A673 (cell line): ENCODE data around the gene GRAMD1B.

ENCODE experiments used
- EZH2 ChIP-seq: fragments of 200-600 bp; sonication (generic); IDR thresholded peaks from 2 replicates; pipeline ENCODE4 v1.6.1; 2017; ENCODE audit warnings: borderline replicate concordance, low read depth, mild to moderate bottlenecking, mixed read lengths, antibody characterized with exemption, low read length; ENCODE audit not compliant: poor library complexity, severe bottlenecking
- TF ChIP-seq, protein P1 (sequence below): fragments of 300-800, 200-600 bp; sonication (generic); conservative IDR thresholded peaks from 2 replicates; pipeline ENCODE4 v1.5.1; 2017; ENCODE audit warnings: low read depth, mild to moderate bottlenecking, antibody characterized with exemption, low read length, moderate library complexity, mixed read lengths

- TF ChIP-seq, protein P1, sequence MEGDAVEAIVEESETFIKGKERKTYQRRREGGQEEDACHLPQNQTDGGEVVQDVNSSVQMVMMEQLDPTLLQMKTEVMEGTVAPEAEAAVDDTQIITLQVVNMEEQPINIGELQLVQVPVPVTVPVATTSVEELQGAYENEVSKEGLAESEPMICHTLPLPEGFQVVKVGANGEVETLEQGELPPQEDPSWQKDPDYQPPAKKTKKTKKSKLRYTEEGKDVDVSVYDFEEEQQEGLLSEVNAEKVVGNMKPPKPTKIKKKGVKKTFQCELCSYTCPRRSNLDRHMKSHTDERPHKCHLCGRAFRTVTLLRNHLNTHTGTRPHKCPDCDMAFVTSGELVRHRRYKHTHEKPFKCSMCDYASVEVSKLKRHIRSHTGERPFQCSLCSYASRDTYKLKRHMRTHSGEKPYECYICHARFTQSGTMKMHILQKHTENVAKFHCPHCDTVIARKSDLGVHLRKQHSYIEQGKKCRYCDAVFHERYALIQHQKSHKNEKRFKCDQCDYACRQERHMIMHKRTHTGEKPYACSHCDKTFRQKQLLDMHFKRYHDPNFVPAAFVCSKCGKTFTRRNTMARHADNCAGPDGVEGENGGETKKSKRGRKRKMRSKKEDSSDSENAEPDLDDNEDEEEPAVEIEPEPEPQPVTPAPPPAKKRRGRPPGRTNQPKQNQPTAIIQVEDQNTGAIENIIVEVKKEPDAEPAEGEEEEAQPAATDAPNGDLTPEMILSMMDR = no peak
- no peak for TF ChIP-seq EZH2
Observed at GRCh38 chr11:123454060-123454651, 24.1 kb downstream of the GRAMD1B start.
